PC-9 (cell line): ENCODE data around the gene YWHAH. TPM values are rescaled to one million over a fixed set of nuclear protein-coding genes. Genes with fewer than 3 reads are reported as not detected.
A peak's percentile ranks its signal among the peaks of the same experiment; 100 is the strongest.

Source experiments
- BruUV-seq: library from RNA; stranded (reverse); fragments of 400-500 nt; replicated peaks from 2 replicates; lab custom pipeline; 2021; lab: Mats Ljungman, UMichigan
- CTCF ChIA-PET: fragments of 300-600 bp; sonication (Branson Sonifier 250); formaldehyde crosslinking; loops from one replicate; lab custom pipeline; 2022; ENCODE audit warnings: antibody characterized with exemption; lab: Charles Lee
- POLR2A ChIA-PET: fragments of 300-600 bp; sonication (Branson Sonifier 250); formaldehyde crosslinking; loops from one replicate; lab custom pipeline; 2022; ENCODE audit warnings: antibody characterized with exemption; ENCODE audit not compliant: unreplicated experiment; lab: Charles Lee
- DNase-seq, 2 experiments: peaks; one replicate each; pipeline versions ENCODE4 v3.0.0 to v3.0.0-alpha.2; 2015 to 2022; ENCODE audit warnings: mixed read lengths in 1 of 2
- H2AFZ ChIP-seq: fragments of 200-600 bp; sonication (generic); 2 replicates; pipeline ENCODE4 v1.8.1; 2017; ENCODE audit warnings: antibody characterized with exemption
- H3F3A ChIP-seq: fragments of 200-600 bp; sonication (generic); 2 replicates; pipeline ENCODE4 v1.8.1; 2017; ENCODE audit warnings: antibody characterized with exemption, mild to moderate bottlenecking, low read depth; ENCODE audit not compliant: insufficient read depth
- H3K27ac ChIP-seq: fragments of 200-600 bp; sonication (generic); 2 replicates; pipeline ENCODE4 v1.6.1; 2016; ENCODE audit warnings: mixed run types
- H3K27me3 ChIP-seq: fragments of 200-600 bp; sonication (generic); 2 replicates; pipeline ENCODE4 v1.6.1; 2016; ENCODE audit warnings: low read depth, mixed run types; ENCODE audit not compliant: insufficient read depth
- H3K36me3 ChIP-seq: fragments of 200-600 bp; sonication (generic); 2 replicates; pipeline ENCODE4 v1.6.1; 2016; ENCODE audit warnings: low read depth, mixed run types
- H3K4me1 ChIP-seq: fragments of 200-600 bp; sonication (generic); replicated peaks from 2 replicates; pipeline ENCODE4 v1.6.1; 2016; ENCODE audit warnings: mixed run types; ENCODE audit not compliant: insufficient read depth
- H3K4me2 ChIP-seq: fragments of 200-600 bp; sonication (generic); 2 replicates; pipeline ENCODE4 v1.6.1; 2017; ENCODE audit warnings: mixed run types
- H3K4me3 ChIP-seq: fragments of 200-600 bp; sonication (generic); 2 replicates; pipeline ENCODE4 v1.6.1; 2016; ENCODE audit warnings: mixed run types
- H3K79me2 ChIP-seq: fragments of 200-600 bp; sonication (generic); 2 replicates; pipeline ENCODE4 v1.6.1; 2017; ENCODE audit warnings: low read depth, mixed run types
- H3K9me2 ChIP-seq: fragments of 200-600 bp; sonication (generic); 2 replicates; pipeline ENCODE4 v1.8.1; 2017; ENCODE audit warnings: mild to moderate bottlenecking; ENCODE audit not compliant: insufficient read depth
- H3K9me3 ChIP-seq: fragments of 200-600 bp; sonication (generic); 2 replicates; pipeline ENCODE4 v1.8.1; 2016; ENCODE audit warnings: low read depth; ENCODE audit not compliant: insufficient read depth
- H4K20me1 ChIP-seq: fragments of 200-600 bp; sonication (generic); 2 replicates; pipeline ENCODE4 v1.8.1; 2017; ENCODE audit not compliant: insufficient read depth
- CTCF ChIP-seq: fragments of 200-600 bp; sonication (generic); conservative IDR thresholded peaks from 2 replicates; pipeline ENCODE4 v1.6.1; 2017; ENCODE audit warnings: mixed run types, antibody characterized with exemption, mild to moderate bottlenecking, moderate library complexity
- EZH2 ChIP-seq: fragments of 200-600 bp; sonication (generic); IDR thresholded peaks from 2 replicates; pipeline ENCODE4 v1.8.0; 2017; ENCODE audit warnings: antibody characterized with exemption, low read depth
- intact Hi-C: fragments of 100-400 bp; cut with micrococcal nuclease; formaldehyde crosslinking; loops from one replicate; pipeline ENCODE4 v1.10.0; 2022; ENCODE audit not compliant: unreplicated experiment
- total RNA-seq: library from RNA; stranded (reverse); gene quantifications from 2 replicates; pipeline ENCODE4 v1.2.3, GENCODE V29; 2021

YWHAH gene
- total RNA-seq, 1 experiment from 2014 or later = 132 TPM

GRCh38 chr22:31995046-31995445 lies 50.7 kb downstream of the YWHAH start:
- DNase-seq = no peak
- CTCF ChIA-PET = interaction anchor here (0.7 kb wide), 1 partner anchor 87 kb away, joined by 6 read pairs; no protein-coding TSS in a partner anchor
- Histone ChIP-seq H3K27me3 (peaks cover 11% of the 10 kb centered on the region; the same call in 1 of the 2 replicates), H4K20me1 (no peaks in the 10 kb centered on the region), H3K79me2 (no peaks in the 10 kb centered on the region), H3K9me2 (no peaks in the 10 kb centered on the region), H3F3A (no peaks in the 10 kb centered on the region), H3K4me3 (no peak overlapping the region), H3K4me1 (peaks cover under 1% of the 10 kb centered on the region; the same call in 1 of the 2 replicates), H3K4me2 (no peak overlapping the region), H3K9me3 (no peaks in the 10 kb centered on the region), H3K36me3 (no peaks in the 10 kb centered on the region), H2AFZ (no peak overlapping the region), H3K27ac (no peak overlapping the region)
- POLR2A ChIA-PET = no interaction called here
- TF ChIP-seq CTCF (peak; percentile 38; the same call in 1 of the 2 replicates), EZH2 (no peak)
- no TSS peak for BruUV-seq
- intact Hi-C loops = loop anchor here (2.0 kb wide), 1 partner anchor 20 kb away; no protein-coding TSS in a partner anchor

GRCh38 chr22:31995807-31996206 lies 51.5 kb downstream of the YWHAH start:
- Histone ChIP-seq H3K27ac (no peak overlapping the region), H3K79me2 (no peaks in the 10 kb centered on the region), H3K4me2 (no peak overlapping the region), H3K9me2 (no peaks in the 10 kb centered on the region), H3K9me3 (no peaks in the 10 kb centered on the region), H3K4me1 (peaks cover 8% of the 10 kb centered on the region), H3K4me3 (no peak overlapping the region), H2AFZ (no peak overlapping the region), H3K36me3 (no peaks in the 10 kb centered on the region), H4K20me1 (no peaks in the 10 kb centered on the region), H3F3A (no peaks in the 10 kb centered on the region), H3K27me3 (peaks cover 4% of the 10 kb centered on the region; the same call in 1 of the 2 replicates)
- CTCF ChIA-PET = no interaction called here
- DNase-seq = no peak
- no TSS peak for BruUV-seq
- TF ChIP-seq EZH2 = no peak
- no peak for TF ChIP-seq CTCF
- intact Hi-C loops = loop anchor here (2.0 kb wide), 1 partner anchor 19 kb away; no protein-coding TSS in a partner anchor
- POLR2A ChIA-PET = interaction anchor here (0.6 kb wide), 1 partner anchor 13 kb away, joined by 9 read pairs; no protein-coding TSS in a partner anchor

- POLR2A ChIA-PET = no interaction called here
- TF ChIP-seq EZH2 = no peak
- no peak for DNase-seq
Measured at GRCh38 chr22:31998784-31999385, 54.5 kb downstream of the YWHAH start.

More at GRCh38 chr22:31998784-31999385, 54.5 kb downstream of the YWHAH start:
- no TSS peak for BruUV-seq
- Histone ChIP-seq H3K4me2 (no peak overlapping the region), H3K27ac (no peak overlapping the region), H3K27me3 (no peaks in the 10 kb centered on the region), H3K9me3 (no peaks in the 10 kb centered on the region), H3K9me2 (no peaks in the 10 kb centered on the region), H2AFZ (no peak overlapping the region), H3K79me2 (no peaks in the 10 kb centered on the region), H3K4me1 (peaks cover 9% of the 10 kb centered on the region), H3K36me3 (no peaks in the 10 kb centered on the region), H3K4me3 (no peak overlapping the region), H4K20me1 (no peaks in the 10 kb centered on the region), H3F3A (no peaks in the 10 kb centered on the region)
- CTCF ChIA-PET = no interaction called here
- intact Hi-C loops = no loop called here
